GM12878 (cell line): ENCODE measurements around the gene STAT4. TPM values are rescaled to one million over a fixed set of nuclear protein-coding genes. Genes with fewer than 3 reads are reported as not detected.

Experiments used
- ATAC-seq: fragments of 200-7000 bp; cut with Tn5 transposase; 3 replicates; pipeline ENCODE4 v1.9.1; 2020; ENCODE audit warnings: mild to moderate bottlenecking, moderate library complexity
- BruUV-seq: library from RNA; stranded (reverse); fragments of 400-500 nt; replicated peaks from 2 replicates; lab custom pipeline; 2021; lab: Mats Ljungman, UMichigan
- CTCF ChIA-PET: fragments of 300-600 bp; sonication (Branson Sonifier 250); formaldehyde crosslinking; extraction: SDS; loops from one replicate; lab custom pipeline; 2021; ENCODE audit warnings: inconsistent platforms; lab: Yijun Ruan, JAX
- POLR2A ChIA-PET: fragments of 350-600 bp; formaldehyde crosslinking; extraction: SDS; loops from one replicate; lab custom pipeline; 2021; ENCODE audit warnings: inconsistent platforms; lab: Charles Lee
- RAD21 ChIA-PET: fragments of 300-600 bp; sonication (Branson Sonifier 250); formaldehyde crosslinking; loops from one replicate; lab custom pipeline; 2023; ENCODE audit warnings: antibody characterized with exemption; ENCODE audit not compliant: unreplicated experiment; lab: Charles Lee
- SMC1A ChIA-PET: fragments of 300-600 bp; sonication (Branson Sonifier 250); formaldehyde crosslinking; loops from one replicate; lab custom pipeline; 2023; ENCODE audit not compliant: unreplicated experiment, uncharacterized antibody; lab: Charles Lee
- DNase-seq: peaks from one replicate; pipeline ENCODE4 v3.0.0-alpha.2; 2011; ENCODE audit warnings: low read depth, low spot score
- FAIRE-seq: peaks from 3 replicates; lab custom pipeline; 2011; peaks lifted over from hg19 to GRCh38; lab: Jason Lieb, UNC
- H2AFZ ChIP-seq: 2 replicates; pipeline ENCODE4 v1.6.0; 2011; ENCODE audit warnings: low read depth, low read length, control low read depth; ENCODE audit not compliant: control insufficient read depth
- H3K27ac ChIP-seq: 2 replicates; pipeline ENCODE4 v1.5.1; 2011; ENCODE audit warnings: control low read depth; ENCODE audit not compliant: control insufficient read depth, insufficient read depth
- H3K27me3 ChIP-seq, 2 experiments: replicated peaks in 1 of 2; 2 replicates each; pipeline versions ENCODE4 v1.6.0 to v1.6.1; 2011; ENCODE audit warnings: low read length in 1 of 2; ENCODE audit not compliant: control insufficient read depth in 2 of 2, insufficient read depth in 2 of 2
- H3K36me3 ChIP-seq, 2 experiments: 2 replicates each; pipeline ENCODE4 v1.5.1; 2011; ENCODE audit warnings: low read length in 1 of 2; ENCODE audit not compliant: control insufficient read depth in 2 of 2, insufficient read depth in 2 of 2
- H3K4me1 ChIP-seq: 2 replicates; pipeline ENCODE4 v1.6.1; 2011; ENCODE audit warnings: mild to moderate bottlenecking, low read length, moderate library complexity, mixed read lengths; ENCODE audit not compliant: control insufficient read depth, insufficient read depth
- H3K4me2 ChIP-seq: 2 replicates; pipeline ENCODE4 v1.6.0; 2011; ENCODE audit warnings: control low read depth; ENCODE audit not compliant: control insufficient read depth, insufficient read depth
- H3K4me3 ChIP-seq: fragments of 200-600 bp; sonication (generic); 2 replicates; pipeline ENCODE4 v1.5.1; 2016
- H3K79me2 ChIP-seq: 2 replicates; pipeline ENCODE4 v1.6.0; 2011; ENCODE audit warnings: low read length; ENCODE audit not compliant: control insufficient read depth, insufficient read depth
- H3K9ac ChIP-seq: 2 replicates; pipeline ENCODE4 v1.8.0; 2011; ENCODE audit warnings: low read length, control low read depth, mixed read lengths; ENCODE audit not compliant: control insufficient read depth, insufficient read depth
- H3K9me3 ChIP-seq: replicated peaks from 3 replicates; pipeline ENCODE4 v1.5.1; 2011; ENCODE audit warnings: mild to moderate bottlenecking, low read length; ENCODE audit not compliant: control insufficient read depth, insufficient read depth
- H4K20me1 ChIP-seq: 2 replicates; pipeline ENCODE4 v1.6.0; 2011; ENCODE audit not compliant: control insufficient read depth, insufficient read depth
- BACH1 ChIP-seq: fragments of 450-650 bp; IDR thresholded peaks from 2 replicates; pipeline ENCODE4 v1.6.1; 2017; ENCODE audit warnings: mild to moderate bottlenecking, borderline replicate concordance
- EP300 ChIP-seq, 2 experiments: fragments of 150-350 bp in 1 of 2; IDR thresholded peaks; 2 replicates each; pipeline ENCODE4 v1.6.1; 2011 to 2012; ENCODE audit warnings: low read depth in 2 of 2, low read length in 2 of 2, borderline replicate concordance in 1 of 2, improper control_type of control experiment in 1 of 2, inconsistent platforms in 1 of 2; ENCODE audit not compliant: control insufficient read depth in 1 of 2
- HDAC6 ChIP-seq: fragments of 200-600 bp; sonication (generic); IDR thresholded peaks from one replicate; pipeline ENCODE4 v1.8.0; 2017; ENCODE audit warnings: antibody characterized with exemption; ENCODE audit not compliant: unreplicated experiment
- HDGF ChIP-seq: fragments of 450-650 bp; IDR thresholded peaks from 2 replicates; pipeline ENCODE4 v1.6.1; 2016; ENCODE audit warnings: antibody characterized with exemption
- PML ChIP-seq: IDR thresholded peaks from 2 replicates; pipeline ENCODE4 v1.6.1; 2012; ENCODE audit warnings: low read length, inconsistent platforms
- POU2F2 ChIP-seq: IDR thresholded peaks from 3 replicates; pipeline ENCODE4 v1.6.1; 2011; ENCODE audit warnings: low read depth, mild to moderate bottlenecking, low read length, borderline replicate concordance
- TCF7 ChIP-seq: IDR thresholded peaks from 2 replicates; pipeline ENCODE4 v1.6.1; 2014; ENCODE audit warnings: antibody characterized with exemption, borderline replicate concordance
- WRNIP1 ChIP-seq: IDR thresholded peaks from 2 replicates; pipeline ENCODE4 v1.6.1; 2011; ENCODE audit warnings: low read depth, low read length, improper control_type of control experiment, borderline replicate concordance
- ZNF207 ChIP-seq: fragments of 450-650 bp; IDR thresholded peaks from 2 replicates; pipeline ENCODE4 v1.6.1; 2014; ENCODE audit warnings: antibody characterized with exemption, mild to moderate bottlenecking, borderline replicate concordance
- ZNF217 ChIP-seq: fragments of 450-650 bp; IDR thresholded peaks from 2 replicates; pipeline ENCODE4 v1.6.1; 2017; ENCODE audit warnings: antibody characterized with exemption, mild to moderate bottlenecking
- in situ Hi-C: fragments of 300-500 bp; cut with MboI; formaldehyde crosslinking; loops from 9 replicates; pipeline ENCODE4 v1.14.3; 2018; ENCODE audit warnings: mixed read lengths
- intact Hi-C: fragments of 100-400 bp; cut with micrococcal nuclease; formaldehyde crosslinking; loops from one replicate; pipeline ENCODE4 v1.14.2; 2022; ENCODE audit not compliant: unreplicated experiment
- polyA plus RNA-seq, 11 experiments: library from polyadenylated mRNA; depleted of rRNA in 4 of 11; unstranded in 6 of 11; stranded (reverse) in 5 of 11; fragments of >200 nt; fragmentation: Nextera tagmentation in 4 of 11; fragmentation: Illumina TruSeq in 1 of 11; extraction: Ambion mirVana in 4 of 11; extraction: Trizol in 1 of 11; gene quantifications; 1 replicate in 1 of 11; 2 replicates in 10 of 11; pipeline versions ENCODE4 v1.2.1 to v1.2.3, GENCODE V29; 2011 to 2016; ENCODE audit warnings: inconsistent platforms in 2 of 11, missing spikeins in 2 of 11, low read depth in 1 of 11
- total RNA-seq, 4 experiments: library from RNA; depleted of rRNA in 3 of 4; stranded (reverse); fragments of >200 nt in 3 of 4; fragmentation: Illumina TruSeq in 1 of 4; extraction: Trizol in 1 of 4; gene quantifications; 2 replicates each; pipeline versions ENCODE4 v1.2.1 to v1.2.3, GENCODE V29; 2013 to 2021
- TF ChIP-seq, protein P1 (sequence below): IDR thresholded peaks from 2 replicates; pipeline ENCODE4 v1.6.1; 2011; ENCODE audit warnings: borderline replicate concordance, low read depth, mild to moderate bottlenecking, moderate library complexity, low read length; ENCODE audit not compliant: insufficient read depth, poor library complexity, severe bottlenecking
- TF ChIP-seq, protein P2 (sequence below): IDR thresholded peaks from 2 replicates; pipeline ENCODE4 v1.6.1; 2011; ENCODE audit warnings: low read depth, mild to moderate bottlenecking, low read length, moderate library complexity, borderline replicate concordance; ENCODE audit errors: extremely low read depth
- TF ChIP-seq, protein P3 (sequence below): fragments of 450-650 bp; formaldehyde crosslinking; IDR thresholded peaks from 2 replicates; pipeline ENCODE4 v1.4.0; 2020; ENCODE audit warnings: mild to moderate bottlenecking, moderate library complexity
- TF ChIP-seq, protein P4 (sequence below): fragments of 450-650 bp; IDR thresholded peaks from 2 replicates; pipeline ENCODE4 v1.6.1; 2017; ENCODE audit warnings: mild to moderate bottlenecking, moderate library complexity

The STAT4 gene
- total and polyA plus RNA-seq, 10 of the 15 experiments (the other 5 are each of a cell fraction or from before 2014, with no cell fraction given): 3.1 to 9.3 (median 7.1) TPM

DNA sequence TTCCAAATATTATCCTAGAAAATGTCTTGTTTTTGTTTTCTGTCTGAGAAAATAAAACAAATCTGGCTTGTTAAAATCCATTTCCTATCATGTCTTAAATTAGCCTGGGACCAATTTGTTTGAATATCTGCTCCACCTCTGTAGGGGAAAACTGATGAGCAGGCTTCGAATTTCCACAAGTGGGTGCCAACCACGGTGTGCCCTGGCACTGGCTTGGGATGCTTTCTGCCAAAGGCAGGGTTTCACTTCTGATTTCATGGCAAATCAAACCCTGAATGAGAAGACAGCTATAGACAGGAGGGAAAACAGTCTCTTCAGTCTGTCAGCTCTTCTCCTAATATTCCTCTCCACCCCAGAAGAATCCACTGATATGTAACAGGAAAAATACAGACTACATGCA lies 33.7 kb upstream of the STAT4 start (continued):
- TF ChIP-seq ZNF217: no peak
- TF ChIP-seq BACH1: no peak
- no peak for TF ChIP-seq PML
- no peak for TF ChIP-seq HDAC6

DNA sequence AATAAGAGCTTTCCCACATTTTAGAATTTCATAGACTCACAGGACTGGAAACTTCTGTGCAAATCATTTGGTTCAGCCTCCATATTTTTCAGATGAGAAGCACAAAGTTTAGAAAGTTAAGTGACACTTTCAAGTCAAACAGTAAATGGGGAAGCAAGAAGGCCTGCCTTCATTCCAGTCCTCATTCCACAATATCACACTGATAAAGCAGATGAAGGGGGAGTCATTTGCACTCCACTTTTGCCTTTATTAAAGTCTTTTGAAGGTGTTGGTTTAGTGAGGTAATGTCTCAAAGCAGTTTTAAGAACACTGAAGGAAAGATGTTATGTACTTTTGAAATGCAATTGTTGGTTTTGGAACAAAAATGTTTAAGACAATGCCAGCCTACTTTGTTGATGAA lies 32.7 kb upstream of the STAT4 start:
- SMC1A ChIA-PET: interaction anchor here (0.7 to 1.2 kb wide), 2 partner anchors 11 to 26 kb away, joined by 3 read pairs; no protein-coding TSS in a partner anchor
- Histone ChIP-seq H3K4me3 (no peak overlapping the region), H3K27me3 (peaks cover 0 to 2% of the 10 kb centered on the region in 2 experiments; a peak in 1 of 4 replicates), H3K27ac (no peak overlapping the region), H3K4me1 (no peaks in the 10 kb centered on the region), H3K4me2 (no peak overlapping the region), H2AFZ (no peak overlapping the region), H3K9me3 (no peaks in the 10 kb centered on the region), H3K36me3 (no peaks in the 10 kb centered on the region), H3K79me2 (no peaks in the 10 kb centered on the region), H3K9ac (no peak overlapping the region), H4K20me1 (no peaks in the 10 kb centered on the region)
- CTCF ChIA-PET: no interaction called here
- intact Hi-C loops: no loop called here
- DNase-seq: no peak
- in situ Hi-C loops: no loop called here
- RAD21 ChIA-PET: no interaction called here
- no peak for ATAC-seq
- FAIRE-seq: no peak
- POLR2A ChIA-PET: no interaction called here
- no TSS peak for BruUV-seq
- TF ChIP-seq, protein P1, sequence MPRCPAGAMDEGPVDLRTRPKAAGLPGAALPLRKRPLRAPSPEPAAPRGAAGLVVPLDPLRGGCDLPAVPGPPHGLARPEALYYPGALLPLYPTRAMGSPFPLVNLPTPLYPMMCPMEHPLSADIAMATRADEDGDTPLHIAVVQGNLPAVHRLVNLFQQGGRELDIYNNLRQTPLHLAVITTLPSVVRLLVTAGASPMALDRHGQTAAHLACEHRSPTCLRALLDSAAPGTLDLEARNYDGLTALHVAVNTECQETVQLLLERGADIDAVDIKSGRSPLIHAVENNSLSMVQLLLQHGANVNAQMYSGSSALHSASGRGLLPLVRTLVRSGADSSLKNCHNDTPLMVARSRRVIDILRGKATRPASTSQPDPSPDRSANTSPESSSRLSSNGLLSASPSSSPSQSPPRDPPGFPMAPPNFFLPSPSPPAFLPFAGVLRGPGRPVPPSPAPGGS: no peak
- TF ChIP-seq ZNF207: no peak
- TF ChIP-seq, protein P2, sequence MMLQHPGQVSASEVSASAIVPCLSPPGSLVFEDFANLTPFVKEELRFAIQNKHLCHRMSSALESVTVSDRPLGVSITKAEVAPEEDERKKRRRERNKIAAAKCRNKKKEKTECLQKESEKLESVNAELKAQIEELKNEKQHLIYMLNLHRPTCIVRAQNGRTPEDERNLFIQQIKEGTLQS: no peak
- TF ChIP-seq, protein P3, sequence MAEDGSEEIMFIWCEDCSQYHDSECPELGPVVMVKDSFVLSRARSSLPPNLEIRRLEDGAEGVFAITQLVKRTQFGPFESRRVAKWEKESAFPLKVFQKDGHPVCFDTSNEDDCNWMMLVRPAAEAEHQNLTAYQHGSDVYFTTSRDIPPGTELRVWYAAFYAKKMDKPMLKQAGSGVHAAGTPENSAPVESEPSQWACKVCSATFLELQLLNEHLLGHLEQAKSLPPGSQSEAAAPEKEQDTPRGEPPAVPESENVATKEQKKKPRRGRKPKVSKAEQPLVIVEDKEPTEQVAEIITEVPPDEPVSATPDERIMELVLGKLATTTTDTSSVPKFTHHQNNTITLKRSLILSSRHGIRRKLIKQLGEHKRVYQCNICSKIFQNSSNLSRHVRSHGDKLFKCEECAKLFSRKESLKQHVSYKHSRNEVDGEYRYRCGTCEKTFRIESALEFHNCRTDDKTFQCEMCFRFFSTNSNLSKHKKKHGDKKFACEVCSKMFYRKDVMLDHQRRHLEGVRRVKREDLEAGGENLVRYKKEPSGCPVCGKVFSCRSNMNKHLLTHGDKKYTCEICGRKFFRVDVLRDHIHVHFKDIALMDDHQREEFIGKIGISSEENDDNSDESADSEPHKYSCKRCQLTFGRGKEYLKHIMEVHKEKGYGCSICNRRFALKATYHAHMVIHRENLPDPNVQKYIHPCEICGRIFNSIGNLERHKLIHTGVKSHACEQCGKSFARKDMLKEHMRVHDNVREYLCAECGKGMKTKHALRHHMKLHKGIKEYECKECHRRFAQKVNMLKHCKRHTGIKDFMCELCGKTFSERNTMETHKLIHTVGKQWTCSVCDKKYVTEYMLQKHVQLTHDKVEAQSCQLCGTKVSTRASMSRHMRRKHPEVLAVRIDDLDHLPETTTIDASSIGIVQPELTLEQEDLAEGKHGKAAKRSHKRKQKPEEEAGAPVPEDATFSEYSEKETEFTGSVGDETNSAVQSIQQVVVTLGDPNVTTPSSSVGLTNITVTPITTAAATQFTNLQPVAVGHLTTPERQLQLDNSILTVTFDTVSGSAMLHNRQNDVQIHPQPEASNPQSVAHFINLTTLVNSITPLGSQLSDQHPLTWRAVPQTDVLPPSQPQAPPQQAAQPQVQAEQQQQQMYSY: no peak
- TF ChIP-seq EP300 (IDR thresholded peaks at IDR 0.05; ENCODE audit: borderline replicate concordance in 1 of 2, control insufficient read depth in 1 of 2, low read depth in 2 of 2, low read length in 2 of 2): no peak
- no peak for TF ChIP-seq WRNIP1
- TF ChIP-seq, protein P4, sequence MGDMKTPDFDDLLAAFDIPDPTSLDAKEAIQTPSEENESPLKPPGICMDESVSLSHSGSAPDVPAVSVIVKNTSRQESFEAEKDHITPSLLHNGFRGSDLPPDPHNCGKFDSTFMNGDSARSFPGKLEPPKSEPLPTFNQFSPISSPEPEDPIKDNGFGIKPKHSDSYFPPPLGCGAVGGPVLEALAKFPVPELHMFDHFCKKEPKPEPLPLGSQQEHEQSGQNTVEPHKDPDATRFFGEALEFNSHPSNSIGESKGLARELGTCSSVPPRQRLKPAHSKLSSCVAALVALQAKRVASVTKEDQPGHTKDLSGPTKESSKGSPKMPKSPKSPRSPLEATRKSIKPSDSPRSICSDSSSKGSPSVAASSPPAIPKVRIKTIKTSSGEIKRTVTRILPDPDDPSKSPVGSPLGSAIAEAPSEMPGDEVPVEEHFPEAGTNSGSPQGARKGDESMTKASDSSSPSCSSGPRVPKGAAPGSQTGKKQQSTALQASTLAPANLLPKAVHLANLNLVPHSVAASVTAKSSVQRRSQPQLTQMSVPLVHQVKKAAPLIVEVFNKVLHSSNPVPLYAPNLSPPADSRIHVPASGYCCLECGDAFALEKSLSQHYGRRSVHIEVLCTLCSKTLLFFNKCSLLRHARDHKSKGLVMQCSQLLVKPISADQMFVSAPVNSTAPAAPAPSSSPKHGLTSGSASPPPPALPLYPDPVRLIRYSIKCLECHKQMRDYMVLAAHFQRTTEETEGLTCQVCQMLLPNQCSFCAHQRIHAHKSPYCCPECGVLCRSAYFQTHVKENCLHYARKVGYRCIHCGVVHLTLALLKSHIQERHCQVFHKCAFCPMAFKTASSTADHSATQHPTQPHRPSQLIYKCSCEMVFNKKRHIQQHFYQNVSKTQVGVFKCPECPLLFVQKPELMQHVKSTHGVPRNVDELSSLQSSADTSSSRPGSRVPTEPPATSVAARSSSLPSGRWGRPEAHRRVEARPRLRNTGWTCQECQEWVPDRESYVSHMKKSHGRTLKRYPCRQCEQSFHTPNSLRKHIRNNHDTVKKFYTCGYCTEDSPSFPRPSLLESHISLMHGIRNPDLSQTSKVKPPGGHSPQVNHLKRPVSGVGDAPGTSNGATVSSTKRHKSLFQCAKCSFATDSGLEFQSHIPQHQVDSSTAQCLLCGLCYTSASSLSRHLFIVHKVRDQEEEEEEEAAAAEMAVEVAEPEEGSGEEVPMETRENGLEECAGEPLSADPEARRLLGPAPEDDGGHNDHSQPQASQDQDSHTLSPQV: no peak
- no peak for TF ChIP-seq HDGF
- no peak for TF ChIP-seq TCF7
- TF ChIP-seq POU2F2: no peak
